H9 (cell line): ENCODE data around the gene CDH4. TPM values are rescaled to one million over a fixed set of nuclear protein-coding genes. Genes with fewer than 3 reads are reported as not detected.

Experiments
- DNase-seq: peaks from one replicate; pipeline ENCODE4 v3.0.0-alpha.2; 2017
- H2AFZ ChIP-seq: one replicate; pipeline ENCODE4 v1.6.1; 2013; ENCODE audit warnings: mild to moderate bottlenecking, low read length, control low read depth, moderate library complexity
- H2AK5ac ChIP-seq: 2 replicates; pipeline ENCODE4 v1.6.1; 2013; ENCODE audit warnings: low read length, control low read depth, mixed read lengths; ENCODE audit not compliant: insufficient read length
- H2BK120ac ChIP-seq: one replicate; pipeline ENCODE4 v1.6.1; 2013; ENCODE audit warnings: low read depth, mild to moderate bottlenecking, low read length, control low read depth, inconsistent platforms; ENCODE audit not compliant: poor library complexity, severe bottlenecking
- H2BK12ac ChIP-seq: 2 replicates; pipeline ENCODE4 v1.6.1; 2013; ENCODE audit warnings: low read length, control low read depth, mixed read lengths, low read depth; ENCODE audit not compliant: insufficient read length
- H2BK15ac ChIP-seq: 2 replicates; pipeline ENCODE4 v1.6.1; 2013; ENCODE audit warnings: low read depth, low read length, control low read depth
- H2BK20ac ChIP-seq: one replicate; pipeline ENCODE4 v1.6.1; 2013; ENCODE audit warnings: low read depth, mild to moderate bottlenecking, low read length, control low read depth, inconsistent platforms; ENCODE audit not compliant: poor library complexity, severe bottlenecking
- H2BK5ac ChIP-seq: 2 replicates; pipeline ENCODE4 v1.6.1; 2013; ENCODE audit warnings: low read length, control low read depth, mixed read lengths; ENCODE audit not compliant: insufficient read length
- H3K14ac ChIP-seq: 2 replicates; pipeline ENCODE4 v1.6.1; 2013; ENCODE audit warnings: low read length, control low read depth; ENCODE audit not compliant: insufficient read depth
- H3K18ac ChIP-seq: 2 replicates; pipeline ENCODE4 v1.6.1; 2013; ENCODE audit warnings: low read depth, mild to moderate bottlenecking, mixed read lengths, low read length, control low read depth; ENCODE audit not compliant: insufficient read length
- H3K23ac ChIP-seq: 2 replicates; pipeline ENCODE4 v1.6.1; 2013; ENCODE audit warnings: low read length, control low read depth, mixed read lengths, low read depth; ENCODE audit not compliant: insufficient read length
- H3K23me2 ChIP-seq: 2 replicates; pipeline ENCODE4 v1.6.1; 2013; ENCODE audit warnings: low read depth, mild to moderate bottlenecking, mixed read lengths, low read length, control low read depth; ENCODE audit not compliant: insufficient read length, poor library complexity, severe bottlenecking
- H3K27ac ChIP-seq: 2 replicates; pipeline ENCODE4 v1.5.1; 2013; ENCODE audit warnings: low read length, control low read depth, mixed read lengths, low read depth; ENCODE audit not compliant: insufficient read length
- H3K27me3 ChIP-seq: 2 replicates; pipeline ENCODE4 v1.6.1; 2013; ENCODE audit warnings: low read length, control low read depth, inconsistent platforms; ENCODE audit not compliant: insufficient read depth
- H3K4ac ChIP-seq: 2 replicates; pipeline ENCODE4 v1.6.1; 2013; ENCODE audit warnings: low read depth, mild to moderate bottlenecking, control low read depth, inconsistent platforms, low read length, moderate library complexity
- H3K4me1 ChIP-seq: 2 replicates; pipeline ENCODE4 v1.6.1; 2013; ENCODE audit warnings: low read length, control low read depth, inconsistent platforms; ENCODE audit not compliant: insufficient read depth
- H3K4me2 ChIP-seq: 2 replicates; pipeline ENCODE4 v1.6.1; 2013; ENCODE audit warnings: low read length, control low read depth, mixed read lengths; ENCODE audit not compliant: insufficient read length, insufficient read depth
- H3K56ac ChIP-seq: 2 replicates; pipeline ENCODE4 v1.6.1; 2013; ENCODE audit warnings: low read depth, mild to moderate bottlenecking, mixed read lengths, low read length, control low read depth; ENCODE audit not compliant: insufficient read length
- H3K79me1 ChIP-seq: 2 replicates; pipeline ENCODE4 v1.6.1; 2013; ENCODE audit warnings: low read depth, mild to moderate bottlenecking, moderate library complexity, low read length, control low read depth, inconsistent platforms; ENCODE audit not compliant: insufficient read depth, poor library complexity, severe bottlenecking
- H3K79me2 ChIP-seq: 2 replicates; pipeline ENCODE4 v1.6.1; 2013; ENCODE audit warnings: low read length, control low read depth, inconsistent platforms; ENCODE audit not compliant: insufficient read depth
- H3K9ac ChIP-seq: 2 replicates; pipeline ENCODE4 v1.6.1; 2013; ENCODE audit warnings: low read length, control low read depth, mixed read lengths; ENCODE audit not compliant: insufficient read length; ENCODE audit errors: extremely low read depth
- H3K9me3 ChIP-seq: one replicate; pipeline ENCODE4 v1.6.1; 2013; ENCODE audit warnings: low read depth, low read length, inconsistent platforms; ENCODE audit not compliant: control insufficient read depth
- H3T11ph ChIP-seq: one replicate; pipeline ENCODE4 v1.6.1; 2013; ENCODE audit warnings: mild to moderate bottlenecking, low read length, control low read depth, inconsistent platforms
- H4K20me1 ChIP-seq: one replicate; pipeline ENCODE4 v1.6.1; 2013; ENCODE audit not compliant: control insufficient read depth, insufficient read length, insufficient read depth
- H4K5ac ChIP-seq: 2 replicates; pipeline ENCODE4 v1.6.1; 2013; ENCODE audit warnings: low read depth, mild to moderate bottlenecking, mixed read lengths, low read length, control low read depth; ENCODE audit not compliant: insufficient read length
- H4K8ac ChIP-seq: replicated peaks from 2 replicates; pipeline ENCODE4 v1.6.1; 2013; ENCODE audit warnings: low read length, control low read depth, mixed read lengths, low read depth; ENCODE audit not compliant: insufficient read length
- H4K91ac ChIP-seq: 2 replicates; pipeline ENCODE4 v1.6.1; 2013; ENCODE audit warnings: low read depth, mild to moderate bottlenecking, moderate library complexity, mixed read lengths, low read length, control low read depth; ENCODE audit not compliant: insufficient read length
- H3K27ac Mint-ChIP-seq, 3 experiments: 2 replicates in 2 of 3; 3 replicates in 1 of 3; pipeline ENCODE4 v1.8.0; 2020 to 2021; ENCODE audit warnings: mixed read lengths in 3 of 3, mild to moderate bottlenecking in 1 of 3, moderate library complexity in 1 of 3
- H3K27me3 Mint-ChIP-seq: 2 replicates; pipeline ENCODE4 v1.8.0; 2021; ENCODE audit warnings: low read depth, mild to moderate bottlenecking, moderate library complexity, mixed read lengths
- H3K36me3 Mint-ChIP-seq, 3 experiments: 2 replicates in 2 of 3; 3 replicates in 1 of 3; pipeline ENCODE4 v1.8.0; 2020 to 2021; ENCODE audit warnings: low read depth in 3 of 3, mixed read lengths in 3 of 3; ENCODE audit not compliant: insufficient read depth in 1 of 3
- H3K4me1 Mint-ChIP-seq, 2 experiments: 2 replicates each; pipeline ENCODE4 v1.8.0; 2020; ENCODE audit warnings: mixed read lengths in 2 of 2
- H3K4me3 Mint-ChIP-seq, 2 experiments: 2 replicates in 1 of 2; 3 replicates in 1 of 2; pipeline ENCODE4 v1.8.0; 2020 to 2021; ENCODE audit warnings: mild to moderate bottlenecking in 2 of 2, mixed read lengths in 2 of 2, moderate library complexity in 1 of 2
- H3K9me3 Mint-ChIP-seq, 2 experiments: 2 replicates in 1 of 2; 3 replicates in 1 of 2; pipeline ENCODE4 v1.8.0; 2020; ENCODE audit warnings: mild to moderate bottlenecking in 2 of 2, mixed read lengths in 2 of 2, moderate library complexity in 1 of 2
- WGBS: extraction: QIAGEN DNeasy Blood & Tissue Kit; methylation state at CpG from one replicate; pipeline ENCODE4 v1.1.7; 2013; ENCODE audit warnings: missing lambda C conversion rate, low lambda C conversion rate, mixed read lengths; ENCODE audit not compliant: insufficient read length; ENCODE audit errors: extremely low coverage; 5-methylcytosine and 5-hydroxymethylcytosine counted together
- total RNA-seq: library from RNA; stranded (reverse); gene quantifications from 2 replicates; pipeline ENCODE4 v1.2.1, GENCODE V29; 2021
- TF ChIP-seq, protein P1 (sequence below): fragments of 200-600 bp; sonication (generic); conservative IDR thresholded peaks from 3 replicates; pipeline ENCODE4 v1.8.0; 2021; ENCODE audit warnings: antibody characterized with exemption, mild to moderate bottlenecking

CDH4 gene
- total RNA-seq, 1 experiment from 2014 or later = 3.0 TPM

DNA sequence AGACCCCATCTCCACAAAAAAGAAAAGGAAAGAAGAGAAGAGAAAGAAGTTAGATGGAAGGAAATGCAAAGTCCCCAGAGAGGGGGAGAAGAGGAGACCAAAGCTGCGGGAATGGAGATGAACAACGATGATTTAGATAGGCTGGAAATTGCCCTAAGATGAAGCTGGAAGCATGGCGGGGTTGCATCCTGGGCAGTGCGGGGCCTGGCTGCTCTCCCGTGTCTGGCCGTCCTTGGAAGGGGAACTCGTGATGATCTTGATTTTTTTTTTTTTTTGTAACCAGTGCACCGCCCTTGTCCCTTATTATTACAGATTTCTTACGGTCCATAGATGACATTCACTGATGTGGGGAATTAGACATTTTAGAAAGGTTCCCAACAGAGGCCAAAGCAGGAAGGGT, 276.5 kb downstream of the CDH4 start:
- TF ChIP-seq, protein P1, sequence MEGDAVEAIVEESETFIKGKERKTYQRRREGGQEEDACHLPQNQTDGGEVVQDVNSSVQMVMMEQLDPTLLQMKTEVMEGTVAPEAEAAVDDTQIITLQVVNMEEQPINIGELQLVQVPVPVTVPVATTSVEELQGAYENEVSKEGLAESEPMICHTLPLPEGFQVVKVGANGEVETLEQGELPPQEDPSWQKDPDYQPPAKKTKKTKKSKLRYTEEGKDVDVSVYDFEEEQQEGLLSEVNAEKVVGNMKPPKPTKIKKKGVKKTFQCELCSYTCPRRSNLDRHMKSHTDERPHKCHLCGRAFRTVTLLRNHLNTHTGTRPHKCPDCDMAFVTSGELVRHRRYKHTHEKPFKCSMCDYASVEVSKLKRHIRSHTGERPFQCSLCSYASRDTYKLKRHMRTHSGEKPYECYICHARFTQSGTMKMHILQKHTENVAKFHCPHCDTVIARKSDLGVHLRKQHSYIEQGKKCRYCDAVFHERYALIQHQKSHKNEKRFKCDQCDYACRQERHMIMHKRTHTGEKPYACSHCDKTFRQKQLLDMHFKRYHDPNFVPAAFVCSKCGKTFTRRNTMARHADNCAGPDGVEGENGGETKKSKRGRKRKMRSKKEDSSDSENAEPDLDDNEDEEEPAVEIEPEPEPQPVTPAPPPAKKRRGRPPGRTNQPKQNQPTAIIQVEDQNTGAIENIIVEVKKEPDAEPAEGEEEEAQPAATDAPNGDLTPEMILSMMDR = no peak
- Mint-ChIP-seq H3K4me1 (peaks cover 16 to 21% of the 10 kb centered on the region in 2 experiments), H3K27ac (no peak overlapping the region; a peak in 2 of 7 replicates), H3K27me3 (peaks cover 27% of the 10 kb centered on the region), H3K4me3 (no peak overlapping the region), H3K36me3 (no peaks in the 10 kb centered on the region), H3K9me3 (no peaks in the 10 kb centered on the region; a peak in 1 of 5 replicates)
- peaks cover 2% of the 10 kb centered on the region; the same call in 1 of the 2 replicates for H3K27me3 ChIP-seq
- no peak overlapping the region for H2AFZ ChIP-seq
- H3T11ph ChIP-seq = no peak overlapping the region
- H3K23ac ChIP-seq = no peak overlapping the region
- no peak overlapping the region for H2BK20ac ChIP-seq
- no peak overlapping the region for H2BK12ac ChIP-seq
- H3K14ac ChIP-seq = no peak overlapping the region
- H3K9me3 ChIP-seq = no peaks in the 10 kb centered on the region
- H3K27ac ChIP-seq = no peak overlapping the region
- no peaks in the 10 kb centered on the region for H3K79me2 ChIP-seq
- no peak overlapping the region for H4K91ac ChIP-seq
- no peak overlapping the region for H2AK5ac ChIP-seq
- no peak overlapping the region for H2BK5ac ChIP-seq
- H4K5ac ChIP-seq = no peak overlapping the region
- H3K9ac ChIP-seq = no peak overlapping the region
- no peak overlapping the region for H3K4me2 ChIP-seq
- no peak overlapping the region for H4K8ac ChIP-seq
- no peaks in the 10 kb centered on the region for H4K20me1 ChIP-seq
- no peaks in the 10 kb centered on the region for H3K4me1 ChIP-seq
- DNase-seq = no peak
- no peaks in the 10 kb centered on the region for H3K23me2 ChIP-seq
- no peak overlapping the region for H3K18ac ChIP-seq
- H3K56ac ChIP-seq = no peak overlapping the region
- no CpG with 5 or more reads among the region's 9 CpGs for WGBS
- no peak overlapping the region for H2BK120ac ChIP-seq
- no peak overlapping the region for H3K4ac ChIP-seq
- no peak overlapping the region for H2BK15ac ChIP-seq
- no peaks in the 10 kb centered on the region for H3K79me1 ChIP-seq
